Subcutaneous abdominal adipose tissue (tissue), 5 donors: ENCODE measurements around the gene HEXA.
"Not testable (repeated sequence)": the region's sequence is repeated elsewhere in the genome, so short reads cannot be mapped to it uniquely, and the experiment has no call there.

Experiments used
- H3K27ac ChIP-seq: one replicate; pipeline ENCODE4 v1.7.0; 2013; ENCODE audit warnings: low read depth, mild to moderate bottlenecking, inconsistent platforms, low read length, moderate library complexity
- H3K27me3 ChIP-seq, 5 donors: one replicate each; pipeline ENCODE4 v1.7.0; 2013; ENCODE audit warnings: low read length in 5 of 5, inconsistent platforms in 1 of 5; ENCODE audit not compliant: control insufficient read depth in 5 of 5, insufficient read depth in 4 of 5
- H3K36me3 ChIP-seq, 5 donors: one replicate each; pipeline ENCODE4 v1.7.0; 2013; ENCODE audit warnings: low read length in 5 of 5; ENCODE audit not compliant: control insufficient read depth in 5 of 5, insufficient read depth in 5 of 5
- H3K4me1 ChIP-seq, 5 donors: one replicate each; pipeline ENCODE4 v1.7.0; 2013; ENCODE audit warnings: low read length in 5 of 5, mild to moderate bottlenecking in 3 of 5, moderate library complexity in 1 of 5; ENCODE audit not compliant: control insufficient read depth in 5 of 5, insufficient read depth in 5 of 5
- H3K4me3 ChIP-seq, 5 donors: one replicate each; pipeline ENCODE4 v1.7.0; 2013; ENCODE audit warnings: low read length in 5 of 5, low read depth in 1 of 5
- H3K9ac ChIP-seq, 5 donors: one replicate each; pipeline ENCODE4 v1.7.0; 2013; ENCODE audit warnings: low read length in 5 of 5, mild to moderate bottlenecking in 4 of 5, moderate library complexity in 3 of 5
- H3K9me3 ChIP-seq, 5 donors: one replicate each; pipeline ENCODE4 v1.7.0; 2013; ENCODE audit warnings: low read length in 5 of 5; ENCODE audit not compliant: control insufficient read depth in 5 of 5
- donor health status: healthy.
- donor health status: healthy.
- donor health status: healthy.
- donor health status: healthy.
- donor health status: healthy.

Gene HEXA

DNA sequence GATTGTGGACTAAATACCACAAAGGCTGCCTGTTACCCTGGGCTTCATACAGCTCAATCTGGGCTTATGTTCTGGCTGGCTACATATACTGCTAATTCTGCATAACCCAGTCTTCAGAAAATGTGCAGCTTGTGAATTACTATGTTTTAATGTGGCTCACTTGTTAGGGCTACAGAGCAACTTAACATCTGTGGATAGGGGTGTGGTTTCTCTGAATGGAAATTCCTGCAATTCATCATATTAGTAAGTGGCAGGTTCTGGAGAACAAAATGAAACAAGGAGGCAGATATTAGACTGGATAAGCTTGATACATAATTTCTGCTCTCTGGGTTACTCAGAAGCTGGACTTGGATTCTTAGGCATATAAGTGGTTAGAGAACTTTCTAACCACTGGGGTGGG, 29.0 kb upstream of the HEXA start:
- peaks cover 0 to 6% (median 4%) of the 10 kb centered on the region in 5 donors for H3K27me3 ChIP-seq
- no peak overlapping the region for H3K4me3 ChIP-seq
- no peaks in the 10 kb centered on the region for H3K9me3 ChIP-seq
- H3K9ac ChIP-seq: no peak overlapping the region
- H3K27ac ChIP-seq: no peak overlapping the region
- H3K36me3 ChIP-seq: no peaks in the 10 kb centered on the region
- no peaks in the 10 kb centered on the region for H3K4me1 ChIP-seq

DNA sequence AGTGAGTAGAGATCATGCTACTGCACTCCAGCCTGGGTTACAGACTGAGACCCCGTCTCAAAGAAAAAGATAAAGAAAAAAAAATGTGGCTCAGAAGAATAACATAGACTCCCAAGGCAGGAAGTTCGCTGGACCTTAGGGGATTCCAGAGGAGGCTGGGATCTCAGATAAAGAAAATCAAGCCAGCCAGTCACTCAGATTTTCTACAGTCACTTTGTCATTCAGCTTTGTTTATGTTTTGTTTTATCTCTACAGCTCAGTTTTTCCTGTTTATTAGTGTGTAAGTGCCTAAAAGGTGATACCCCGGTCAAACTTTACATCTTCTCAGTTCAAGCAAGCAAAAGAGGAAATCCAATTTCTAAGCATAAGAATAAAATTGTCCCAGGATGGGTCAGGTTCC, 28.5 kb upstream of the HEXA start:
- Histone ChIP-seq H3K9ac (no peak overlapping the region), H3K36me3 (no peaks in the 10 kb centered on the region), H3K4me3 (no peak overlapping the region), H3K9me3 (no peaks in the 10 kb centered on the region), H3K4me1 (no peaks in the 10 kb centered on the region), H3K27ac (no peak overlapping the region), H3K27me3 (peaks cover 0 to 6% (median 4%) of the 10 kb centered on the region in 5 donors)

DNA sequence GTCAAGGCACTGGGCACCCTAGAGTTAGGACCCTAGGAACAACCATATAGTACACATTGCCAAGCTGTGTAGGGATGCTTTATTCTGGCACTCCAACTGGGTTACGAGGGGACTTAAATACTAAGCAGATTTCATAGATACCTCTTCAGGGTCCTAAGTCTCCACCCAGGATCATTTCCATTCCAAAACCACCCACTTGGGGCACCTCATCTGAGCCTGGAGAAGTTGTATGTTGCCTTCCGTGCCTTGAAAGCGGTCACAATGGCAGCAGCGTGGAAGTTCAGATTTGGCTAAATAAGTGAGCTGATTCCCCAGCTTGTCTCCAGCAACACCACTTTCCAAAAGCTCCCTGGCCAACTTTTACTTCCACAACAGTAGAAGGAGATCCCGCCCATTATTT, 26.9 kb upstream of the HEXA start:
- Histone ChIP-seq H3K36me3 (no peaks in the 10 kb centered on the region), H3K27ac (no peak overlapping the region), H3K9ac (no peak overlapping the region), H3K9me3 (no peaks in the 10 kb centered on the region), H3K4me3 (peak overlapping the region in 1 of 5 donors; percentile 0), H3K27me3 (peaks cover 0 to 10% (median 4%) of the 10 kb centered on the region in 5 donors), H3K4me1 (peaks cover 0 to 3% (median 0%) of the 10 kb centered on the region in 5 donors)

DNA sequence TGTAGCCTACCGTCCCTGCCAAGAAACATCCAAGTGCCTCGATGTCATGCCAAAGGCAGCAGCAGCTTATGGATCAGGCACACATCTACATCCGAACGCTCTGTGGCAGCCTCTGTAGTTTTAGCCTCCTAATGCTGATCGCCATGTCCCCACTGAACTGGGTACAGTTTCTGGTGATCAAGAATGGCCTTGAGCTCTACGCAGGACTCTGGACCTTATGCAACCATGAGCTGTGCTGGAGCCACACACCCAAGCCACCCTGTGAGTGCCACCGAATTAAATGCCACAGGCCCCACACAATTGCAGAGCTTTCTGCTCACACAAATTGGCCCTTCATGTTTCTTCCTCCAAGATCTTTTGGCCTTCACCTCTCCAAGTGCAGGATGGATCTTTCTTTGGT, 22.8 kb upstream of the HEXA start:
- Histone ChIP-seq H3K36me3 (no peaks in the 10 kb centered on the region), H3K27ac (no peak overlapping the region), H3K9ac (no peak overlapping the region), H3K4me3 (no peak overlapping the region), H3K9me3 (no peaks in the 10 kb centered on the region), H3K4me1 (peaks cover 0 to 3% (median 0%) of the 10 kb centered on the region in 5 donors), H3K27me3 (peaks cover 0 to 8% (median 4%) of the 10 kb centered on the region in 5 donors)

DNA sequence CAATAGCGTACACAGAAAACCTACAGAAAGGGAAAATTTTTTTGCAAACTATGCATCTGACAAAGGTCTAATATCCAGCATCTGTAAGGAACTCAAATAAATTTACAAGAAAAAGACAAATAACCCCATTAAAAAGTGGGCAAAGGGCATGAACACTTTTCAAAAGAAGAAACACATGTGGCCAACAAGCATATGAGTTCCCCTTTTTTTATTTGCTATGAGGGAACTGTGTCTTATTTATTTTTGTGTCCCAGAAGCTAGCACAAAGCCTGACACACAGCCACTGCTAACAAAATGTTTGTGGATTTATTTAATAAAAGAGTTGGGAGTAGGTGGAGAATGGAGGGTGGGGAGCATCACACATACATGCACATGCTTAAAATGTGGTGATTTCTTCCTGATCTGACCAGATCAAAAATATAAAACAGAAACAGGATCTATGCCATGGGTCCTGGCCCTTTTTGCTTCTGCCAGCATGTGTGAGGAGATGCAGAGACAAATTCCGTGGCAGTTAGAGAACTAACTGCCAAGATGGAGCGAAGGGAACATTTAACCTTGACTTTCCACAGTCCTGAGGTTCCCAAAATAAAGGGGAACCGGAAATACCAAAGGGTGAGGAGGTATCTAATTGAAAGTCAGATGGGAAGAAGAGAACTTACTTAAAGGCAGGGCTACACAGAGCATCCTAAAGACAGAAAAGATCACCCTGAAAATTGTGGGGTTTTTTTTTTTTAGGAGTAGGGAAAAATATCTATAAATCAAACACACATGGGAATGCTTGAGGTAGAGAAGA, 22.2 kb upstream of the HEXA start, which contains the start of gene TMEM202:
TMEM202 (plus strand) TSS at position 510 of the 793 bp plus-strand sequence; CDS start at position 532, 22 bp downstream.
- H3K36me3 ChIP-seq: no peaks in the 10 kb centered on the region
- H3K9me3 ChIP-seq: no peaks in the 10 kb centered on the region
- H3K27me3 ChIP-seq: peaks cover 0 to 6% (median 2%) of the 10 kb centered on the region in 5 donors
- H3K4me3 ChIP-seq: no peak within 1 kb of the TSS
- peaks cover 0 to 3% (median 0%) of the 10 kb centered on the region in 5 donors for H3K4me1 ChIP-seq
- H3K27ac ChIP-seq: no peak within 1 kb of the TSS
- H3K9ac ChIP-seq: no peak within 1 kb of the TSS

DNA sequence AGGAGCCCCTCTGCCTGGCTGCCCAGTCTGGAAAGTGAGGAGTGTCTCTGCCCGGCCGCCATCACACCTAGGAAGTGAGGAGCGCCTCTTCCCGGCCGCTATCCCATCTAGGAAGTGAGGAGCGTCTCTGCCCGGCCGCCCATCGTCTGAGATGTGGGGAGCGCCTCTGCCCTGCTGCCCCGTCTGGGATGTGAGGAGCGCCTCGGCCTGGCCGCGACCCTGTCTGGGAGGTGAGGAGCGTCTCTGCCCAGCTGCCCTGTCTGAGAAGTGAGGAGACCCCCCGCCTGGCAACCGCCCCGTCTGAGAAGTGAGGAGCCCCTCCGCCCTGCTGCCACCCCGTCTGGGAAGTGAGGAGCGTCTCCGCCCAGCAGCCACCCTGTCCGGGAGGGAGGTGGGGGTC, 20.5 kb upstream of the HEXA start:
- H3K9ac ChIP-seq, H3K4me3 ChIP-seq: not testable (repeated sequence)

DNA sequence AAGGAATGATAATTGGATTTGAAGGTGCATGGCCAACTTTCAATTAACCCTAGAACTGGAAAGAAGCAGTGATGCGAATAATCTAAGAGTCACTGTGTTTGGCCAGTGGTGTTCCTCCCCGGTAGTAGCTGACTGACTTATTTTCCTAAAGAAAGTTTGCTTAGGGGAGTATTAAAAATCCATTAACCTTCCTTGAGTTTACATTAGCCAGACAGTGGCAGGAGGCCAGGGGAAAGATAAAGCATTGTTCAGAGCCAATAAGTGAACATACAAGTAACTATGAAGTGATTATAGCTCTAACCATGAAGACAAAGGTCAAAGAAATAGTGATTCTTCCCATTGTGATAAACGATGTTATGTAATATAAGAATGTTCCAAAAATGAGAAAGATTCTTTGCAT, 13.4 kb upstream of the HEXA start:
- H3K36me3 ChIP-seq: no peaks in the 10 kb centered on the region
- peaks cover 0 to 8% (median 0%) of the 10 kb centered on the region in 5 donors for H3K27me3 ChIP-seq
- no peak overlapping the region for H3K9ac ChIP-seq
- no peaks in the 10 kb centered on the region for H3K4me1 ChIP-seq
- H3K27ac ChIP-seq: no peak overlapping the region
- no peaks in the 10 kb centered on the region for H3K9me3 ChIP-seq
- H3K4me3 ChIP-seq: no peak overlapping the region

More for the DNA sequence above, 20.5 kb upstream of the HEXA start:
- not testable (repeated sequence) for H3K36me3 ChIP-seq, H3K4me1 ChIP-seq, H3K9me3 ChIP-seq, H3K27ac ChIP-seq, H3K27me3 ChIP-seq

DNA sequence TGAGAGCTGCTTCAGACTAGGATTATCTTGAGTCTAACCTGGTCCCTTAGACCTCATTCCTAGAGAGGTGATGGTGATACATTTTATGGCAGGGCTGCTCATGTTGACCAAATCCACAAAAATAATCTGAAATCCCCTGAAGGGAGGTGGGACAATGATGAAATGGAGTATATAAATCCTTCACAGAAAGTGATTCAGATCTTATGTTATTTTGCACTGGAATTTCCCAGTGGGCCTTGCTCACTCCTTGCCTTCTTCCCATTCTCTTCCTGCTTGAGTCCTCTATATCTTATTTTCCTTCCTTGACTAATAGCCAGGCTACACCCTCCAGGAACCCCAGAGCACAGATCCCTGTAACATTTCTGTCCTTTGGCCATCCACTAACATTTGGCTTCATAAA, 11.9 kb upstream of the HEXA start:
- no peaks in the 10 kb centered on the region for H3K9me3 ChIP-seq
- H3K36me3 ChIP-seq: no peaks in the 10 kb centered on the region
- H3K27ac ChIP-seq: no peak overlapping the region
- H3K9ac ChIP-seq: no peak overlapping the region
- H3K4me1 ChIP-seq: no peaks in the 10 kb centered on the region
- no peak overlapping the region for H3K4me3 ChIP-seq
- peaks cover 0 to 8% (median 0%) of the 10 kb centered on the region in 5 donors for H3K27me3 ChIP-seq

DNA sequence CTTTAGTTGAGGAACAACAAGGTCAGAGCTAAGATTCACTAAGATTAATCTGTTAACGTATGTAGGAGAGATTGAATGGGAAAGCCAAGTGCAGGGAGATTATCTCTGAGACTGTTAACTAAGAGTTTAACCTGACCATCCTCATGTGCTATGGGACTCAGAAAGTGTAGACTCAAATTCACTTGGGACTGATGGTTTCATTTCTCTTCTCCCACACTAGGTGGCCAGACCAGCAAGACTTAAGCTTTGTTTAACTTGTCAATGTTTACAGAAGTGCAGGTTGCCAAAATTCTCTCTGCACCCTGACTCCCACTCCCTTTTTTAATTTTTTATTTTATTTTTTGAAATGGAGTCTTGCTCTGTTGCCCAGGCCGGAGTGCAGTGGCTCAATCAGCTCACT, 6.3 kb upstream of the HEXA start:
- Histone ChIP-seq H3K27ac (no peak overlapping the region), H3K27me3 (peaks cover 0 to 8% (median 0%) of the 10 kb centered on the region in 5 donors), H3K9me3 (no peaks in the 10 kb centered on the region), H3K4me3 (no peak overlapping the region), H3K4me1 (peaks cover 0 to 15% (median 2%) of the 10 kb centered on the region in 5 donors), H3K9ac (no peak overlapping the region), H3K36me3 (no peaks in the 10 kb centered on the region)

DNA sequence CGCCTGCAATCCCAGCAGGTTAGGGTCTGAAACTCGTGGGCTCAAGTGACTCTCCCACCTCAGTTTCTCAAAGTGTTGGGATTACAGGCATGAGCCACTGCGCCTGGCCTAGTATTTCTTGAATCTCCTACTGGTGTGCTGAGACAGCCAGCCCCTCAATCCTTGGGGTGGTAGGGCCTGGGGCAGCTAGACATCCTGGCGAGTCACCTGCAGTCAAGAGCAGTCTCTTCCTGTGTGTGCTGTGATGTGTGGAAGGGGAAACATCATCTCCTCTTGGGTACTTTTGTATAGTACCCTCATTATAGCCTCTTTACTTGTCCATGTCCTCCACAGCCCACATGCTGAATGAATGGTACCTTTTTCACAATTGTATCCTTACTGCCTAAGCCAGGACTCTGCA, 4.9 kb upstream of the HEXA start:
- Histone ChIP-seq H3K4me1 (peaks cover 0 to 27% (median 11%) of the 10 kb centered on the region in 5 donors), H3K36me3 (no peaks in the 10 kb centered on the region), H3K9ac (no peak overlapping the region), H3K9me3 (no peaks in the 10 kb centered on the region), H3K27me3 (peaks cover 0 to 8% (median 0%) of the 10 kb centered on the region in 5 donors), H3K4me3 (no peak overlapping the region), H3K27ac (no peak overlapping the region)
